Loucy (cell line): ENCODE data around the gene NOL4L.

Experiments
- H2AFZ ChIP-seq: fragments of 200-600 bp; sonication (generic); 2 replicates; pipeline ENCODE4 v1.6.0; 2016; ENCODE audit warnings: antibody characterized with exemption, mild to moderate bottlenecking, low read length, moderate library complexity
- H3F3A ChIP-seq: fragments of 200-600 bp; 2 replicates; pipeline ENCODE4 v1.6.0; 2016; ENCODE audit warnings: antibody characterized with exemption, low read depth, mild to moderate bottlenecking
- H3K27me3 ChIP-seq: fragments of 200-600 bp; sonication (generic); 2 replicates; pipeline ENCODE4 v1.6.1; 2014; ENCODE audit warnings: low read length, mild to moderate bottlenecking; ENCODE audit not compliant: insufficient read depth, poor library complexity, severe bottlenecking
- H3K36me3 ChIP-seq: fragments of 200-600 bp; sonication (generic); 2 replicates; pipeline ENCODE4 v1.6.1; 2016; ENCODE audit warnings: low read length; ENCODE audit not compliant: insufficient read depth
- H3K4me1 ChIP-seq: fragments of 200-600 bp; sonication (generic); 2 replicates; pipeline ENCODE4 v1.5.1; 2014; ENCODE audit warnings: low read length, mild to moderate bottlenecking; ENCODE audit not compliant: insufficient read depth, poor library complexity, severe bottlenecking
- H3K4me2 ChIP-seq: fragments of 200-600 bp; sonication (generic); 2 replicates; pipeline ENCODE4 v1.6.0; 2014; ENCODE audit warnings: antibody characterized with exemption, low read length, low read depth, mild to moderate bottlenecking; ENCODE audit not compliant: poor library complexity, severe bottlenecking
- H3K4me3 ChIP-seq: fragments of 200-600 bp; sonication (generic); 2 replicates; pipeline ENCODE4 v1.5.1; 2014; ENCODE audit warnings: low read length, mild to moderate bottlenecking, mixed read lengths; ENCODE audit not compliant: poor library complexity, severe bottlenecking
- H3K79me2 ChIP-seq: fragments of 200-600 bp; sonication (generic); 2 replicates; pipeline ENCODE4 v1.6.1; 2014; ENCODE audit warnings: low read length; ENCODE audit not compliant: insufficient read depth
- H3K9ac ChIP-seq: fragments of 200-600 bp; sonication (generic); 2 replicates; pipeline ENCODE4 v1.6.0; 2014; ENCODE audit warnings: mild to moderate bottlenecking, low read depth, low read length, moderate library complexity; ENCODE audit not compliant: poor library complexity, severe bottlenecking
- H3K9me2 ChIP-seq: fragments of 200-600 bp; sonication (generic); replicated peaks from 2 replicates; pipeline ENCODE4 v1.6.1; 2016; ENCODE audit warnings: low read depth, low read length, mixed read lengths
- H3K9me3 ChIP-seq: fragments of 200-600 bp; sonication (generic); 2 replicates; pipeline ENCODE4 v1.6.1; 2014; ENCODE audit warnings: mild to moderate bottlenecking, antibody characterized with exemption, low read length, low read depth; ENCODE audit not compliant: insufficient read depth
- H4K20me1 ChIP-seq: fragments of 200-600 bp; sonication (generic); 2 replicates; pipeline ENCODE4 v1.6.0; 2014; ENCODE audit warnings: antibody characterized with exemption, low read length, mild to moderate bottlenecking; ENCODE audit not compliant: insufficient read depth, poor library complexity, severe bottlenecking
- CTCF ChIP-seq: fragments of 200-600 bp; sonication (generic); conservative IDR thresholded peaks from 2 replicates; pipeline ENCODE4 v1.5.1; 2014; ENCODE audit warnings: mild to moderate bottlenecking, antibody characterized with exemption, low read length
- EZH2phosphoT487 ChIP-seq: fragments of 200-600 bp; IDR thresholded peaks from 2 replicates; pipeline ENCODE4 v1.6.1; 2018; ENCODE audit warnings: antibody characterized with exemption, mild to moderate bottlenecking, moderate library complexity, borderline replicate concordance

NOL4L gene

DNA sequence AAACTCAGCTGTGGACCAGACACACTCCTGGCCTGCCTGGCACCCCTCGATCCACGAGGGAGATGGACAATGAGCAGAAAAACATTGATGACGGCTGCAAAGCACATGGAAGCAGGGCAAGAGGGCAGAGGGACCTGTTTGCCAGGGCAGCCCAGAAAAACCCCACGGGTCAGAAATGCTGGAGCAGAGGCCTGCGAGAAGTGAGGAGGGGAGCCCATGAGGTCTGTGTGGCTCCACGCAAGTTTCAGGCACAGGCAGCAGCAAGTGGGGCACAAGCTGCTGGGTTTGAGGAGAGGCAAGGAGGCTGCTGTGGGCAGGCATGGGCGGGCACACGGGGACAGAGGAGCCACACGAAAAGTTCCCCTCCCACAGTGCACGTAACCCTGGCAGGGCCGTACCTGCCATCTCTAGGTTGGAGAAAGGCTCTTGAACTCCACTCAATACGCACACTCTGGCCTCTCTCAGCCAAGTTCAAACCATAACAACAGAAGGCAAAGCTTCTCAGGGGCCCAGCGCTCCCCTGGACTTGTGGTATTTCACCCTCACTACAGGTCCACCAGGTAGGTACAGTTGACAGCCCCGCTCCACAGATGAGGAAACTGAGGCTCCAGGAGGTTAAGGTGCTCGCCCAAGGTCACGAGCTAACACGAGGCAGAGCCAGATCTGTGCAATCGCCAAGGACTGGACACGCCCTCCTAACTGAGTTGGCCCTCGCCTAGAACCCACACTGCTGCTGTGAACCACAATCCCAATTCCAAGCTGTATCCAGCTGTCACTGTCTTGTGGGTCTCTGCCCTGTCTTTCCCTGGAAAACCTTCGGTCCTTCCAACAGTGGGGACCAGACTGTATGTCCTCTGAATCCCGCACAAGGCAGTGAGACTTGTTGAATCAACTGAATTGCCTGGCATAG lies 108.2 kb downstream of the NOL4L start:
- Histone ChIP-seq H3K4me2 (peak overlapping the region; percentile 93), H3K4me3 (peak overlapping the region; percentile 6), H3K36me3 (peaks cover 37% of the 10 kb centered on the region; the same call in 1 of the 2 replicates), H3K9ac (peak overlapping the region; percentile 9), H3F3A (no peaks in the 10 kb centered on the region), H3K9me3 (no peaks in the 10 kb centered on the region), H3K79me2 (peaks cover 100% of the 10 kb centered on the region), H3K9me2 (no peaks in the 10 kb centered on the region), H3K4me1 (peaks cover 52% of the 10 kb centered on the region), H3K27me3 (no peaks in the 10 kb centered on the region), H4K20me1 (peaks cover 100% of the 10 kb centered on the region), H2AFZ (no peak overlapping the region)
- TF ChIP-seq CTCF = no peak
- no peak for TF ChIP-seq EZH2phosphoT487

- Histone ChIP-seq H3K9ac (no peak overlapping the region), H3F3A (no peaks in the 10 kb centered on the region), H3K79me2 (peaks cover 100% of the 10 kb centered on the region), H3K27me3 (no peaks in the 10 kb centered on the region), H3K9me3 (no peaks in the 10 kb centered on the region), H3K4me1 (peaks cover 36% of the 10 kb centered on the region), H3K9me2 (no peaks in the 10 kb centered on the region), H3K4me2 (no peak overlapping the region), H3K4me3 (no peak overlapping the region), H4K20me1 (peaks cover 98% of the 10 kb centered on the region), H3K36me3 (peaks cover 53% of the 10 kb centered on the region; the same call in 1 of the 2 replicates), H2AFZ (no peak overlapping the region)
- no peak for TF ChIP-seq CTCF
- TF ChIP-seq EZH2phosphoT487 = no peak
These were observed 109.9 kb downstream of the NOL4L start for GRCh38 chr20:32474967-32475811.

DNA sequence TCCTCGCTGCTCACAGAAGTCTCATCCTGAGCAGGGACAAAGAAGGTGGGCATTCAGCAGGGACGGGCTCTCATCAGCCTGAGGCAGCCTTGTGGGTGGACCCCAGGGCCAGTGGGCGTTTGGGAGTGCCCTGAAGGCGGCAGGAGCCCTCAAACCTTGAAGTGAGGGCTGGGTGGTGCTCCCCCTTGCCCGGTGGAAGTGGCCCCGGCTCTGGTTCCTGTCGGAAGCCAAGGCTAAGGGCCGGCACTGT lies 110.5 kb downstream of the NOL4L start:
- no peaks in the 10 kb centered on the region for H3K9me3 ChIP-seq
- no peak overlapping the region for H2AFZ ChIP-seq
- H3K4me2 ChIP-seq = no peak overlapping the region
- H4K20me1 ChIP-seq = peaks cover 98% of the 10 kb centered on the region
- H3K79me2 ChIP-seq = peaks cover 100% of the 10 kb centered on the region
- H3F3A ChIP-seq = no peaks in the 10 kb centered on the region
- H3K9me2 ChIP-seq = no peaks in the 10 kb centered on the region
- H3K9ac ChIP-seq = no peak overlapping the region
- H3K4me3 ChIP-seq = no peak overlapping the region
- peaks cover 30% of the 10 kb centered on the region for H3K4me1 ChIP-seq
- H3K27me3 ChIP-seq = no peaks in the 10 kb centered on the region
- TF ChIP-seq EZH2phosphoT487 (no peak), CTCF (no peak)
- H3K36me3 ChIP-seq = peaks cover 58% of the 10 kb centered on the region; the same call in 1 of the 2 replicates
